ENCODE data around the gene CREBBP.

The CREBBP gene

GRCh38 chr16:3839402-3840184, 40.9 kb downstream of the CREBBP start:
- DNase-seq, result no peak
- Histone ChIP-seq H3K36me3 (ENCODE audit: control insufficient read depth, insufficient read depth, low read length) (peaks cover 8% of the 10 kb centered on the region), H3K4me1 (ENCODE audit: control insufficient read depth, insufficient read depth, low read length, poor library complexity, severe bottlenecking) (peaks cover 4% of the 10 kb centered on the region), H3K9me3 (ENCODE audit: control insufficient read depth, low read length) (no peaks in the 10 kb centered on the region), H3K27ac (ENCODE audit: insufficient read depth, low read length, poor library complexity, severe bottlenecking) (no peak overlapping the region), H3K27me3 (replicated peaks; ENCODE audit: control insufficient read depth, insufficient read depth, low read length, poor library complexity, severe bottlenecking) (no peaks in the 10 kb centered on the region), H3K4me3 (ENCODE audit: insufficient read depth, low read depth, low read length, poor library complexity, severe bottlenecking) (no peak overlapping the region)

GRCh38 chr16:3838600-3839401, 41.7 kb downstream of the CREBBP start:
- DNase-seq, result no peak
- no peaks in the 10 kb centered on the region for H3K27me3 ChIP-seq (replicated peaks; ENCODE audit: control insufficient read depth, insufficient read depth, low read length, poor library complexity, severe bottlenecking)
- no peaks in the 10 kb centered on the region for H3K9me3 ChIP-seq (ENCODE audit: control insufficient read depth, low read length)
- no peak overlapping the region for H3K4me3 ChIP-seq (ENCODE audit: insufficient read depth, low read depth, low read length, poor library complexity, severe bottlenecking)
- peaks cover 4% of the 10 kb centered on the region for H3K4me1 ChIP-seq (ENCODE audit: control insufficient read depth, insufficient read depth, low read length, poor library complexity, severe bottlenecking)
- peaks cover 8% of the 10 kb centered on the region for H3K36me3 ChIP-seq (ENCODE audit: control insufficient read depth, insufficient read depth, low read length)
- H3K27ac ChIP-seq (ENCODE audit: insufficient read depth, low read length, poor library complexity, severe bottlenecking), result no peak overlapping the region

GRCh38 chr16:3837851-3838586, 42.5 kb downstream of the CREBBP start:
- Histone ChIP-seq H3K27ac (ENCODE audit: insufficient read depth, low read length, poor library complexity, severe bottlenecking) (no peak overlapping the region), H3K36me3 (ENCODE audit: control insufficient read depth, insufficient read depth, low read length) (peaks cover 8% of the 10 kb centered on the region), H3K9me3 (ENCODE audit: control insufficient read depth, low read length) (no peaks in the 10 kb centered on the region), H3K4me3 (ENCODE audit: insufficient read depth, low read depth, low read length, poor library complexity, severe bottlenecking) (no peak overlapping the region), H3K27me3 (replicated peaks; ENCODE audit: control insufficient read depth, insufficient read depth, low read length, poor library complexity, severe bottlenecking) (no peaks in the 10 kb centered on the region), H3K4me1 (ENCODE audit: control insufficient read depth, insufficient read depth, low read length, poor library complexity, severe bottlenecking) (peaks cover 4% of the 10 kb centered on the region)
- DNase-seq, result no peak

- DNase-seq, result no peak
- Histone ChIP-seq H3K4me1 (ENCODE audit: control insufficient read depth, insufficient read depth, low read length, poor library complexity, severe bottlenecking) (peaks cover 4% of the 10 kb centered on the region), H3K4me3 (ENCODE audit: insufficient read depth, low read depth, low read length, poor library complexity, severe bottlenecking) (no peak overlapping the region), H3K9me3 (ENCODE audit: control insufficient read depth, low read length) (no peaks in the 10 kb centered on the region), H3K36me3 (ENCODE audit: control insufficient read depth, insufficient read depth, low read length) (peaks cover 8% of the 10 kb centered on the region), H3K27ac (ENCODE audit: insufficient read depth, low read length, poor library complexity, severe bottlenecking) (no peak overlapping the region), H3K27me3 (replicated peaks; ENCODE audit: control insufficient read depth, insufficient read depth, low read length, poor library complexity, severe bottlenecking) (no peaks in the 10 kb centered on the region)
These were observed 43.9 kb downstream of the CREBBP start for GRCh38 chr16:3836641-3837040.

- Histone ChIP-seq H3K27me3 (replicated peaks; ENCODE audit: control insufficient read depth, insufficient read depth, low read length, poor library complexity, severe bottlenecking) (no peaks in the 10 kb centered on the region), H3K27ac (ENCODE audit: insufficient read depth, low read length, poor library complexity, severe bottlenecking) (no peak overlapping the region), H3K9me3 (ENCODE audit: control insufficient read depth, low read length) (no peaks in the 10 kb centered on the region), H3K4me1 (ENCODE audit: control insufficient read depth, insufficient read depth, low read length, poor library complexity, severe bottlenecking) (peaks cover under 1% of the 10 kb centered on the region), H3K36me3 (ENCODE audit: control insufficient read depth, insufficient read depth, low read length) (peaks cover 8% of the 10 kb centered on the region), H3K4me3 (ENCODE audit: insufficient read depth, low read depth, low read length, poor library complexity, severe bottlenecking) (no peak overlapping the region)
- no peak for DNase-seq
These were observed 45.4 kb downstream of the CREBBP start for GRCh38 chr16:3835089-3835602.

GRCh38 chr16:3832668-3833067, 47.8 kb downstream of the CREBBP start:
- no peaks in the 10 kb centered on the region for H3K4me1 ChIP-seq (ENCODE audit: control insufficient read depth, insufficient read depth, low read length, poor library complexity, severe bottlenecking)
- no peak overlapping the region for H3K27ac ChIP-seq (ENCODE audit: insufficient read depth, low read length, poor library complexity, severe bottlenecking)
- no peaks in the 10 kb centered on the region for H3K27me3 ChIP-seq (replicated peaks; ENCODE audit: control insufficient read depth, insufficient read depth, low read length, poor library complexity, severe bottlenecking)
- no peak overlapping the region for H3K4me3 ChIP-seq (ENCODE audit: insufficient read depth, low read depth, low read length, poor library complexity, severe bottlenecking)
- H3K9me3 ChIP-seq (ENCODE audit: control insufficient read depth, low read length), result no peaks in the 10 kb centered on the region
- no peak for DNase-seq
- H3K36me3 ChIP-seq (ENCODE audit: control insufficient read depth, insufficient read depth, low read length), result peaks cover 8% of the 10 kb centered on the region

GRCh38 chr16:3830625-3831254, 49.8 kb downstream of the CREBBP start:
- DNase-seq, result no peak
- H3K27me3 ChIP-seq (replicated peaks; ENCODE audit: control insufficient read depth, insufficient read depth, low read length, poor library complexity, severe bottlenecking), result no peaks in the 10 kb centered on the region
- H3K9me3 ChIP-seq (ENCODE audit: control insufficient read depth, low read length), result no peaks in the 10 kb centered on the region
- H3K36me3 ChIP-seq (ENCODE audit: control insufficient read depth, insufficient read depth, low read length), result no peaks in the 10 kb centered on the region
- H3K4me1 ChIP-seq (ENCODE audit: control insufficient read depth, insufficient read depth, low read length, poor library complexity, severe bottlenecking), result no peaks in the 10 kb centered on the region
- no peak overlapping the region for H3K4me3 ChIP-seq (ENCODE audit: insufficient read depth, low read depth, low read length, poor library complexity, severe bottlenecking)
- H3K27ac ChIP-seq (ENCODE audit: insufficient read depth, low read length, poor library complexity, severe bottlenecking), result no peak overlapping the region

GRCh38 chr16:3829631-3830536, 50.6 kb downstream of the CREBBP start:
- no peak overlapping the region for H3K27ac ChIP-seq (ENCODE audit: insufficient read depth, low read length, poor library complexity, severe bottlenecking)
- H3K27me3 ChIP-seq (replicated peaks; ENCODE audit: control insufficient read depth, insufficient read depth, low read length, poor library complexity, severe bottlenecking), result no peaks in the 10 kb centered on the region
- DNase-seq, result no peak

GRCh38 chr16:3825940-3826339, 54.6 kb downstream of the CREBBP start:
- no peaks in the 10 kb centered on the region for H3K9me3 ChIP-seq (ENCODE audit: control insufficient read depth, low read length)
- H3K27me3 ChIP-seq (replicated peaks; ENCODE audit: control insufficient read depth, insufficient read depth, low read length, poor library complexity, severe bottlenecking), result no peaks in the 10 kb centered on the region
- H3K4me3 ChIP-seq (ENCODE audit: insufficient read depth, low read depth, low read length, poor library complexity, severe bottlenecking), result no peak overlapping the region
- DNase-seq, result no peak
- H3K4me1 ChIP-seq (ENCODE audit: control insufficient read depth, insufficient read depth, low read length, poor library complexity, severe bottlenecking), result peaks cover 29% of the 10 kb centered on the region
- H3K27ac ChIP-seq (ENCODE audit: insufficient read depth, low read length, poor library complexity, severe bottlenecking), result no peak overlapping the region
- no peaks in the 10 kb centered on the region for H3K36me3 ChIP-seq (ENCODE audit: control insufficient read depth, insufficient read depth, low read length)

More at GRCh38 chr16:3829631-3830536, 50.6 kb downstream of the CREBBP start:
- H3K4me1 ChIP-seq (ENCODE audit: control insufficient read depth, insufficient read depth, low read length, poor library complexity, severe bottlenecking), result no peaks in the 10 kb centered on the region
- no peak overlapping the region for H3K4me3 ChIP-seq (ENCODE audit: insufficient read depth, low read depth, low read length, poor library complexity, severe bottlenecking)
- no peaks in the 10 kb centered on the region for H3K9me3 ChIP-seq (ENCODE audit: control insufficient read depth, low read length)
- no peaks in the 10 kb centered on the region for H3K36me3 ChIP-seq (ENCODE audit: control insufficient read depth, insufficient read depth, low read length)
